Measurements from ENCODE around the gene CACHD1. TPM values are rescaled to one million over a fixed set of nuclear protein-coding genes. Genes with fewer than 3 reads are reported as not detected.

CACHD1 gene
- total and polyA plus RNA-seq, 3 donors from 2014 or later = 7.4 to 10.3 (median 8.3) TPM

GRCh38 chr1:64514197-64514765, 44.4 kb downstream of the CACHD1 start:
- H3K36me3 ChIP-seq (ENCODE audit: low read depth, missing control alignments) = no peaks in the 10 kb centered on the region
- peaks cover 35% of the 10 kb centered on the region for H3K4me1 ChIP-seq
- 0 to 5% methylated on average over 1 of the region's 1 CpG for WGBS, 2 donors
- TF ChIP-seq CTCF (IDR thresholded peaks at IDR 0.05) (no peak), POLR2A (IDR thresholded peaks at IDR 0.05) (no peak)
- no peaks in the 10 kb centered on the region for H3K9me3 ChIP-seq
- intact Hi-C loops (cut with DNase I; ENCODE audit: low total_unique reads) = no loop called here
- H3K4me3 ChIP-seq = no peak overlapping the region
- no peak for DNase-seq
- H3K27me3 ChIP-seq = no peaks in the 10 kb centered on the region
- H3K27ac ChIP-seq = peak overlapping the region; percentile 60 to 76

DNA sequence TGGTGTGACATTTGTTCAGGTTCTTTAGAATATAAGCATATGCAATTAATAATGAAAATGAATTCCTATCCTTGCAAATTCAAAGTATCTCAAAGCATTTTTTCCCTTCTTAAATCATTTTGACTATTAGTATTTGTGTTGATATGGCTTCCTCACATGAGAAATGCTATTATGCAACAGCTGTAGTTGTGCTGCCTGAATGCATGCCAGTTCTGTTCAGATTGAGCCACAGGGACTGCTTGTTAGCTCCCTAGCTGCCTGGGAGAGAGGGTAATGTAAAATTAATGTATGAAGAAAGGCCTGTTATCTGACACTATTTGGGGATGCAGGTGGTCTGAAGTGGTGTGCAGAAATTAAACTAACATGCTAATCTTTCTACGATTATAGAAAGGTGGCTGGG, 45.5 kb downstream of the CACHD1 start:
- Histone ChIP-seq H3K4me1 (peaks cover 46% of the 10 kb centered on the region), H3K36me3 (ENCODE audit: low read depth, missing control alignments) (no peaks in the 10 kb centered on the region), H3K27ac (no peak overlapping the region), H3K27me3 (no peaks in the 10 kb centered on the region), H3K9me3 (no peaks in the 10 kb centered on the region), H3K4me3 (no peak overlapping the region)
- DNase-seq = peak; percentile 73
- 4 to 22% methylated on average over 1 of the region's 1 CpG for WGBS, 2 donors
- intact Hi-C loops (cut with DNase I; ENCODE audit: low total_unique reads) = no loop called here
- TF ChIP-seq POLR2A (IDR thresholded peaks at IDR 0.05) (no peak), CTCF (IDR thresholded peaks at IDR 0.05) (no peak)

DNA sequence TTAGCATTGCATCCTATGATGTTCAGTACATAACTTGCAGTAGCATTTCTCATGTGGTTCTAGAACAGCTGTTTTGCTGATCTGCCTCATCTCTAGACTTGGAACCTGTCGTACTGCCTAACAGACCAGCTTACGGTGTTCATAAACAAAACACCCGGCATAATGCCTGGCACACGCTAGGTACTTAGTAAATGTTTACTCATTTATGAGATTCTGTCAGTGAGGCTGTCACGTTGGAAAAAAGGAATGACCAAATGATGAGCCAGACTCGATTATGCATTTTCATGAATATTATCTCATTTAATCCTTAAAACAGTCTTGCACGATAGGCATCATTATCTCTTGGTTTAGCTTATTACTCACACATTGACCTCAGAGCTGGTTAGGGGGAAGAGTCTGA, 46.4 kb downstream of the CACHD1 start:
- no peaks in the 10 kb centered on the region for H3K9me3 ChIP-seq
- no peak overlapping the region for H3K4me3 ChIP-seq
- WGBS, 2 donors = 74 to 77% methylated on average over 7 of the region's 7 CpGs
- no peaks in the 10 kb centered on the region for H3K36me3 ChIP-seq (ENCODE audit: low read depth, missing control alignments)
- peaks cover 46% of the 10 kb centered on the region for H3K4me1 ChIP-seq
- no peaks in the 10 kb centered on the region for H3K27me3 ChIP-seq
- intact Hi-C loops (cut with DNase I; ENCODE audit: low total_unique reads) = no loop called here
- TF ChIP-seq POLR2A (IDR thresholded peaks at IDR 0.05) = no peak
- TF ChIP-seq CTCF (IDR thresholded peaks at IDR 0.05) = no peak
- no peak overlapping the region for H3K27ac ChIP-seq
- no peak for DNase-seq

DNA sequence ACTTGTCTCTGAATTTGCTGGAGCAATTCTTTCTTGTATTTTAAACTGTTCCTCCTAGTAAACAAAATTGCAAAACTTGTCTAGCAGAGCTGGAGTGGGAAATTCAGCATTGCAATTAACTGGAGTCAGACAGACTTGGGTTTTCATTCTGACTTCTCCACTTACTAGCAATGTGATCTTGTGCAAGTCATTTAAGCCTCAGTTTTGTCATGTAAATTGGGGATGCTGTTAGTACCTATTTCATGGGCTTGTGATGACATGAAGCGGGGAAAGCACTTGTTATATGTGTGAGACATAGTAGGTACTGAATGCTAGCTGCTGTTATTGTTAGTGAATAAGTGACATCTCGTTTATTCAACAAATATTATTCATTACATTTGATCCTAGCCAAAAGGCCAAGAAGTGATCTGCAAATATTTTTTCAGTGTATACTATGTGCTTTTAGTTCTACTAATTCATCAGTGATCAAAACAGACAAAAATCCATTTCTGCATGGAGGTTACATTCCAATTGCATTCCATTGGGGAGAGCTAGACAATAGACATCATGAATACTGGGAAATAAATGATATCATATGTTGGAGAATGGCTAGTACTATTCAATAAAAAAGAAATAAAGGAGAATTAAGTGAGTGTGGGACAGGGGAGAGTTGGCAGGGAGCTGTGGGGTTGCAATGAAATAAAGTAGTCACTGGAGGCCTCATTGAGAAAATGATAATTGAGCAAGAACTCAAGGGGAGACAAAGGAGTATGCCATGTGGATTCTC, 47.1 kb downstream of the CACHD1 start:
- Histone ChIP-seq H3K4me3 (no peak overlapping the region), H3K36me3 (ENCODE audit: low read depth, missing control alignments) (no peaks in the 10 kb centered on the region), H3K4me1 (peaks cover 43% of the 10 kb centered on the region), H3K27ac (no peak overlapping the region), H3K27me3 (no peaks in the 10 kb centered on the region), H3K9me3 (no peaks in the 10 kb centered on the region)
- TF ChIP-seq CTCF (IDR thresholded peaks at IDR 0.05) = no peak
- WGBS, 2 donors = 78 to 94% methylated on average over 2 of the region's 2 CpGs
- no peak for DNase-seq
- intact Hi-C loops (cut with DNase I; ENCODE audit: low total_unique reads) = no loop called here

DNA sequence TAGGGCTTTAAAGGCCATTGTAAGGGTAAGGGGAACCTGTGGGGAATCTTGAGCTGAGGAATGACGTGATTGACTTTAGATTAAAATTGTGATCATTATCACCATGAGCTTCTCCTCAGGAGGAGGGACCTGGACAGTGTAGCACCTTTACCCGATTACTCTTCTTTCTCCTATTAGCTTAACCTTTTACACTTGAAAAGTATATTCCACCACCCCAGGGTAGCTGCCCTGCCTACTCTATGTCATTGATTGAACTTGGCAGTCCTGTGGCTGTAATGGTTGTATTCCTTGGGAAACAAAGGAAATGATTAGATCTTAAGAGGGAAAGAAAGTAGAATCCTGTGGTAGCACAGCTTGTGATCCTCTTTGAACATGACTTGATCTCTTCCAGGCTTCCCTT, 47.7 kb downstream of the CACHD1 start:
- no peak overlapping the region for H3K4me3 ChIP-seq
- TF ChIP-seq POLR2A (IDR thresholded peaks at IDR 0.05) (no peak), CTCF (IDR thresholded peaks at IDR 0.05) (no peak)
- H3K4me1 ChIP-seq = peaks cover 38% of the 10 kb centered on the region
- no peaks in the 10 kb centered on the region for H3K9me3 ChIP-seq
- H3K36me3 ChIP-seq (ENCODE audit: low read depth, missing control alignments) = no peaks in the 10 kb centered on the region
- intact Hi-C loops (cut with DNase I; ENCODE audit: low total_unique reads) = no loop called here
- no peaks in the 10 kb centered on the region for H3K27me3 ChIP-seq
- 98 to 100% methylated on average over 2 of the region's 2 CpGs for WGBS, 2 donors
- DNase-seq = no peak
- no peak overlapping the region for H3K27ac ChIP-seq
